ENCODE measurements around the gene TDRD1. TPM values are rescaled to one million over a fixed set of nuclear protein-coding genes. Genes with fewer than 3 reads are reported as not detected.

The TDRD1 gene
- total and polyA plus RNA-seq, 2 donors (not counting 3 experiments of a cell fraction or from before 2014, with no cell fraction given), result not detected

DNA sequence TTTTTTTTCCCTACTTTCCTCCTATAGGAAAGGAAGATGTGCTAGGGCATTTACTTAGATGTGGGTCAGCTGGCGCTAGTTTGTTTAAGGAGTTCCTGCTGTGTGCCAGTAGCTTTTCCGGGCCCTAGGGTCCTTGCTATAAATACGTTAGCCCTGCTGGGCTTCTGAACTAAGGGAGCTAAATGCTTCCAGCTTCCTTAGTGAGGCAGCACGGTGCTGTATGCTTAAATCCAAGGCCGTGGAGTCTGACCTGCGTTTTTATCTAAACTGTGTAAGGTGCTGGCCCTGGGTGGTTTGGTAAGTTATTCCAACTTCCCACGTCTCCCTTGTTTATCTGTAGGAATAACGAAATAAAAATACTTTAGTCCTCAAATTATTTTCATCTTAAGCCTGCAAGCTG is 594 bp downstream of the TDRD1 start:
- Histone ChIP-seq H3K4me3 (replicated peaks in 1 of 3; ENCODE audit: insufficient read depth in 1 of 3, low read depth in 1 of 3, low read length in 3 of 3) (no peak overlapping the region), H3K9me3 (replicated peaks; ENCODE audit: control insufficient read depth, insufficient read depth, low read length) (no peaks in the 10 kb centered on the region), H3K4me2 (ENCODE audit: insufficient read depth, low read length) (no peak overlapping the region), H3K36me3 (ENCODE audit: control insufficient read depth in 2 of 2, extremely low read depth in 1 of 2, insufficient read depth in 2 of 2, low read length in 2 of 2) (no peaks in the 10 kb centered on the region), H3K9ac (replicated peaks; ENCODE audit: extremely low read depth, insufficient read depth, low read length) (no peak overlapping the region), H4K20me1 (replicated peaks; ENCODE audit: control insufficient read depth, extremely low read depth, insufficient read depth, low read length) (no peaks in the 10 kb centered on the region), H3K27ac (ENCODE audit: insufficient read depth, low read depth, low read length) (no peak overlapping the region), H3K9me1 (replicated peaks; ENCODE audit: control insufficient read depth, extremely low read depth, insufficient read depth, low read length) (no peaks in the 10 kb centered on the region), H2AFZ (ENCODE audit: low read depth, low read length) (no peak overlapping the region), H3K27me3 (ENCODE audit: control insufficient read depth in 2 of 2, insufficient read depth in 2 of 2, low read length in 2 of 2) (peaks cover 5% of the 10 kb centered on the region in 2 experiments), H3K79me2 (ENCODE audit: control insufficient read depth, insufficient read depth, low read length) (no peaks in the 10 kb centered on the region), H3K4me1 (ENCODE audit: control insufficient read depth, extremely low read depth, insufficient read depth, low read length) (no peaks in the 10 kb centered on the region)
- ChIA-PET POLR2A (no interaction called here), CTCF (no interaction called here)
- FAIRE-seq (no peak), DNase-seq (ENCODE audit: low read depth, low spot score) (no peak)
- BruUV-seq (replicated peaks), result no TSS peak
- dilution Hi-C loops (cut with MboI; ENCODE audit: extremely low pct_ligation_motif_present, low sequenced_read_pairs), result no loop called here
- no peak for TF ChIP-seq POLR2A (IDR thresholded peaks at IDR 0.05; ENCODE audit: low read depth, low read length)
- no peak for TF ChIP-seq FOS (IDR thresholded peaks at IDR 0.05; ENCODE audit: borderline replicate concordance, insufficient read depth, low read length)
- TF ChIP-seq GATA2 (IDR thresholded peaks at IDR 0.05; ENCODE audit: insufficient read depth, insufficient read length, low read depth, low read length), result no peak
- TF ChIP-seq, protein P1, sequence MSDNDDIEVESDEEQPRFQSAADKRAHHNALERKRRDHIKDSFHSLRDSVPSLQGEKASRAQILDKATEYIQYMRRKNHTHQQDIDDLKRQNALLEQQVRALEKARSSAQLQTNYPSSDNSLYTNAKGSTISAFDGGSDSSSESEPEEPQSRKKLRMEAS (IDR thresholded peaks at IDR 0.05; ENCODE audit: insufficient read depth, insufficient read length), result no peak
- intact Hi-C loops (cut with micrococcal nuclease), result no loop called here

DNA sequence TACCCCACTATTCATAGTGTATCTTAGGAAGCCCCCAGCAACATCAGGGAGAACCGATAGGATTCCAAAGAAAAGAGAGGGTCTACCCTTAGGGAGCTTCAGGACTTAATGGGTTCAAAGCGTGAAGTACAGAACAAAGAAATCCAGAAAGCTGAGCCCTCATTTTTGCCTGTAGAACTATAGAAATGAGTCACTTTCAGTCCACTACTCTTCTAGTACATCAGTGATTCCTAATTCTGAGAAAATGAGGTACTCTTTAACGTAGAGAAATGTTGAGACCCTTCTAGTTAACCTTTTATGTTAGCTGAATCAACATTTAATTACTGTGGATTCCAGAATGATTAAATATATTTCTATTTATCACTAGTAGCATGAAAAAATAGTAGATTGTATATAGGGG is 1.8 kb downstream of the TDRD1 start:
- Histone ChIP-seq H3K9me1 (replicated peaks; ENCODE audit: control insufficient read depth, extremely low read depth, insufficient read depth, low read length) (no peaks in the 10 kb centered on the region), H3K79me2 (ENCODE audit: control insufficient read depth, insufficient read depth, low read length) (no peaks in the 10 kb centered on the region), H4K20me1 (replicated peaks; ENCODE audit: control insufficient read depth, extremely low read depth, insufficient read depth, low read length) (no peaks in the 10 kb centered on the region), H3K9me3 (replicated peaks; ENCODE audit: control insufficient read depth, insufficient read depth, low read length) (no peaks in the 10 kb centered on the region), H3K4me3 (replicated peaks in 1 of 3; ENCODE audit: insufficient read depth in 1 of 3, low read depth in 1 of 3, low read length in 3 of 3) (no peak overlapping the region), H3K36me3 (ENCODE audit: control insufficient read depth in 2 of 2, extremely low read depth in 1 of 2, insufficient read depth in 2 of 2, low read length in 2 of 2) (no peaks in the 10 kb centered on the region), H2AFZ (ENCODE audit: low read depth, low read length) (no peak overlapping the region), H3K4me2 (ENCODE audit: insufficient read depth, low read length) (no peak overlapping the region), H3K9ac (replicated peaks; ENCODE audit: extremely low read depth, insufficient read depth, low read length) (no peak overlapping the region), H3K27ac (ENCODE audit: insufficient read depth, low read depth, low read length) (no peak overlapping the region), H3K4me1 (ENCODE audit: control insufficient read depth, extremely low read depth, insufficient read depth, low read length) (no peaks in the 10 kb centered on the region), H3K27me3 (ENCODE audit: control insufficient read depth in 2 of 2, insufficient read depth in 2 of 2, low read length in 2 of 2) (peaks cover 0 to 2% of the 10 kb centered on the region in 2 experiments)
- FAIRE-seq, result no peak
- CTCF ChIA-PET, result no interaction called here
- TF ChIP-seq, protein P2, sequence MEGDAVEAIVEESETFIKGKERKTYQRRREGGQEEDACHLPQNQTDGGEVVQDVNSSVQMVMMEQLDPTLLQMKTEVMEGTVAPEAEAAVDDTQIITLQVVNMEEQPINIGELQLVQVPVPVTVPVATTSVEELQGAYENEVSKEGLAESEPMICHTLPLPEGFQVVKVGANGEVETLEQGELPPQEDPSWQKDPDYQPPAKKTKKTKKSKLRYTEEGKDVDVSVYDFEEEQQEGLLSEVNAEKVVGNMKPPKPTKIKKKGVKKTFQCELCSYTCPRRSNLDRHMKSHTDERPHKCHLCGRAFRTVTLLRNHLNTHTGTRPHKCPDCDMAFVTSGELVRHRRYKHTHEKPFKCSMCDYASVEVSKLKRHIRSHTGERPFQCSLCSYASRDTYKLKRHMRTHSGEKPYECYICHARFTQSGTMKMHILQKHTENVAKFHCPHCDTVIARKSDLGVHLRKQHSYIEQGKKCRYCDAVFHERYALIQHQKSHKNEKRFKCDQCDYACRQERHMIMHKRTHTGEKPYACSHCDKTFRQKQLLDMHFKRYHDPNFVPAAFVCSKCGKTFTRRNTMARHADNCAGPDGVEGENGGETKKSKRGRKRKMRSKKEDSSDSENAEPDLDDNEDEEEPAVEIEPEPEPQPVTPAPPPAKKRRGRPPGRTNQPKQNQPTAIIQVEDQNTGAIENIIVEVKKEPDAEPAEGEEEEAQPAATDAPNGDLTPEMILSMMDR (IDR thresholded peaks at IDR 0.05; ENCODE audit: extremely low read depth in 1 of 2, insufficient read depth in 1 of 2, low read depth in 1 of 2, low read length in 2 of 2), result no peak
- TF ChIP-seq POLR2A (IDR thresholded peaks at IDR 0.05; ENCODE audit: low read depth, low read length), result no peak
- TF ChIP-seq POLR2AphosphoS5 (IDR thresholded peaks at IDR 0.05; ENCODE audit: insufficient read depth, low read depth, low read length), result no peak
- no peak for TF ChIP-seq EZH2 (IDR thresholded peaks at IDR 0.05; ENCODE audit: borderline replicate concordance, low read depth, low read length, severe bottlenecking)
- POLR2A ChIA-PET, result no interaction called here
- BruUV-seq (replicated peaks), result no TSS peak
- intact Hi-C loops (cut with micrococcal nuclease) (no loop called here), dilution Hi-C loops (cut with MboI; ENCODE audit: extremely low pct_ligation_motif_present, low sequenced_read_pairs) (no loop called here)
- DNase-seq (ENCODE audit: low read depth, low spot score), result no peak
